GM19452 (cell line): ENCODE data around the gene PNO1.
"Not testable (repeated sequence)": the region's sequence is repeated elsewhere in the genome, so short reads cannot be mapped to it uniquely, and the experiment has no call there.

ENCODE experiments used
- ATAC-seq: cut with Tn5 transposase; IDR thresholded peaks from one replicate; pipeline ENCODE4 v1.9.1; 2021; ENCODE audit not compliant: unreplicated experiment

PNO1 gene

GRCh38 chr2:68157402-68158133, at the start of gene PNO1:
Gene PNO1, plus strand, starts transcription at chr2:68157888. Its CDS starts 47 bp downstream, at chr2:68157935.
- ATAC-seq = peak; percentile 91

- ATAC-seq = no peak
Observed at GRCh38 chr2:68108120-68108519, 49.6 kb upstream of the PNO1 start.

- ATAC-seq = peak; percentile 82
Observed at GRCh38 chr2:68110102-68110501, 47.6 kb upstream of the PNO1 start.

GRCh38 chr2:68115965-68116364, 41.7 kb upstream of the PNO1 start:
- no peak for ATAC-seq

GRCh38 chr2:68117922-68118321, 39.8 kb upstream of the PNO1 start:
- ATAC-seq = not testable (repeated sequence)

GRCh38 chr2:68118816-68119215, 38.9 kb upstream of the PNO1 start:
- ATAC-seq = no peak

- ATAC-seq = no peak
Observed at GRCh38 chr2:68119504-68119903, 38.2 kb upstream of the PNO1 start.

- ATAC-seq = no peak
Observed at GRCh38 chr2:68121873-68122679, 35.6 kb upstream of the PNO1 start.

- ATAC-seq = no peak
Observed at GRCh38 chr2:68122680-68122964, 35.1 kb upstream of the PNO1 start.

- ATAC-seq = no peak
Observed at GRCh38 chr2:68124321-68124720, 33.4 kb upstream of the PNO1 start.

GRCh38 chr2:68125821-68126220, 31.9 kb upstream of the PNO1 start:
- ATAC-seq = no peak

GRCh38 chr2:68126561-68126960, 31.1 kb upstream of the PNO1 start:
- ATAC-seq = no peak

- ATAC-seq = peak; percentile 88
Observed at GRCh38 chr2:68127358-68128242, 30.1 kb upstream of the PNO1 start.

- no peak for ATAC-seq
Observed at GRCh38 chr2:68134120-68134519, 23.6 kb upstream of the PNO1 start.

- no peak for ATAC-seq
Observed at GRCh38 chr2:68134554-68134953, 23.1 kb upstream of the PNO1 start.

GRCh38 chr2:68135448-68136320, 22.0 kb upstream of the PNO1 start:
- ATAC-seq = no peak

GRCh38 chr2:68141875-68142274, 15.8 kb upstream of the PNO1 start:
- ATAC-seq = no peak

- no peak for ATAC-seq
Observed at GRCh38 chr2:68151037-68151436, 6.7 kb upstream of the PNO1 start.

GRCh38 chr2:68152681-68153347, 4.9 kb upstream of the PNO1 start:
- ATAC-seq = no peak

GRCh38 chr2:68155618-68156017, 2.1 kb upstream of the PNO1 start:
- no peak for ATAC-seq
